Embryonic facial prominence (tissue), 1 donor: ENCODE results near the gene NPRL2.

Experiments used
- DNase-seq: peaks from one replicate; pipeline ENCODE4 v3.0.0-alpha.2; 2016; ENCODE audit errors: extremely low spot score

Gene NPRL2

DNA sequence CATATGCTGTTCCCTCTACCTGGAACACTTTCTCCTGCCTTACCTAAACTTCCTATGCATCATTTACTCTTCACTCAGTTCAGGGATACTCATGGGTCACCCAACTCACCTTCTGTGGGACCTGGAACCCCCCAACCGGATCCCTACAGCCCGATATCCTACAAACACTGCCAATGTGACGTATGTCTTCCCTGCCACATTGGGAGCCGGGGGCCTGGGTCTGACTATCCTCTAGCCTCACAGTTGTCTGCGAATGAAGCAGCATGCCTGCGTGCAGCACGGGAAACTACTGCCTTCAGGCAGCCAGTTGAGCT lies 405 bp downstream of the NPRL2 start:
- DNase-seq = no peak

DNA sequence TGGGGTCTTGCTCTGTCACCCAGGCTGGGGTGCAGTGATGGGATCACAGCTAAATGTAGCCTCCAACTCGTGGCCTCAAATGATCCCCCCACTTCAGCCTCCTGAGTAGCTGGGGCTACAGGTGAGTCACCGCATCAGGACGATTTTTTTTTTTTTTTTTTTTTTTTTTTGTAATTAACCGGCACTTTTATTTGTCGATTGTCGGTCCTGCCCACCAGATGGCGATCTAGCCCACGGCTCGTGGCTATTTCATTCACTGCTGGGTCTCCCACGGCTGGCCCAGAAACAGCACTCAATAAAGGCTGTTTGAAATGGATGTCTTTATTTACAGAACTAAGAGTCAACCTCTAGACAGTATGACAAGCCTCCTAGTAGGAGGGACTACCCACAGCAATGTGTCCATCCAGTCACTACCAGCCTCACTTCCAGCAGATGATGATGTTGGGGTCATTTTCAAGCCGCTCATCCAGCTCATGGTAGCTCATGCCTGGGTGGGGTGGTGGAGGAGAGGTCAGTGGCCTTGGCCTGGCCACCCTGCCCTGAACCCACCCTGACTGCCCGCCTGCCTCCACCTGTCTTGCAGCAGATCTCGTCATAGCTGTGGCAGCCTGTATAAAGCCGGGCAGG lies 3.3 kb downstream of the NPRL2 start:
- peak; percentile 42 for DNase-seq

DNA sequence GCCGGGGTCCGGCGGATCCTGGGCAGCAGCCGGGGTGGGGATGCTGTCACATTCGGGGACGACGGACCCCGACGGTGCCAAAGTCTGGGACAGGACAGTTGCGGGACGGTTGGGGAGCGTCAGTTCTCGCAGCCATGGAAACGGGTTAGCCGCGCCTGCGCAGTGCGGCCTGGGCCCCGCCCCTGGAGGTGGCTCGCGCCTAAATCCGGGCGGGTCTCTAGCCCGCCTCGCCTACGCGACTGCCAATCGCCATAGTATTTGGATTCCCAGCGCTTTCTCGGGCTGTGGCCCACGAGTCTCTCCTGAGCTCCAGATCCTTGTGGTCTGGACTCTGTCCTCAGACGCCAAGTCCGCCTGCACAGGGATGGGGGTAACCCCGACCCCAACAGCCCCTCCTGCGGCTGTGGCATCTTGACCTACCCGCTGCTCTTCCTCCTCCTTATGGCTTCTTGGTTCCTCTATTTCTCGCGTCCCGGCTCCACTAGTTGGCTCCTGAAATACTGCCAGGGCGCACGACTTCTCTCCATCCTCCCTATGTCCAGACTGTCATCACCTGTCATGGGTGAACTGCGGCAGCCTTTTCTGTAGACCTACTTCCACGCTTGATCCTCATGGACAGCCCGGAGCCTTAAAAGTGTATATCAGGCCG lies 4.9 kb downstream of the NPRL2 start, which contains the start of gene ZMYND10:
Gene ZMYND10, minus strand, starts transcription at position 147 of the 649 bp plus-strand sequence. CDS start 153 bp downstream, outside the sequence.
- DNase-seq = no peak

DNA sequence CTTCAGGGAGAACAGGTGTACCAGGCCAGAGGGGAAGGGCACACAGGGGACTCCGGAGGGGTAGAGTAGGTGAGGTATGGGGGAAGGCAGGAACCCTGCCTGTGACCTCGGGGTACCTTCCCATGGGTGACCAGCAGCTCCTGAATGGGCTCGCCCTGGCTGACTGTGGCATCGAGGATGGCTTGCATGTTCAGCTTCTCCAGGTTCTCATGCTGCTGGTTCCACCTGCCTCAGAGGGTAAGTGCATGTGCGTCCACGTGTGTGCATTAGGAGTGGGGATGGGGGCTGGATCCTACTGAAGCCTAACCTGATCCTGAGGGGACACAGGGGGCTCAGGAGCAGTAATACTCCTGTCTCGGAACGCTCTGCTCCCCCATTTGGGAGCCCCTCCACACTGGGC lies 5.6 kb downstream of the NPRL2 start:
- DNase-seq = no peak

DNA sequence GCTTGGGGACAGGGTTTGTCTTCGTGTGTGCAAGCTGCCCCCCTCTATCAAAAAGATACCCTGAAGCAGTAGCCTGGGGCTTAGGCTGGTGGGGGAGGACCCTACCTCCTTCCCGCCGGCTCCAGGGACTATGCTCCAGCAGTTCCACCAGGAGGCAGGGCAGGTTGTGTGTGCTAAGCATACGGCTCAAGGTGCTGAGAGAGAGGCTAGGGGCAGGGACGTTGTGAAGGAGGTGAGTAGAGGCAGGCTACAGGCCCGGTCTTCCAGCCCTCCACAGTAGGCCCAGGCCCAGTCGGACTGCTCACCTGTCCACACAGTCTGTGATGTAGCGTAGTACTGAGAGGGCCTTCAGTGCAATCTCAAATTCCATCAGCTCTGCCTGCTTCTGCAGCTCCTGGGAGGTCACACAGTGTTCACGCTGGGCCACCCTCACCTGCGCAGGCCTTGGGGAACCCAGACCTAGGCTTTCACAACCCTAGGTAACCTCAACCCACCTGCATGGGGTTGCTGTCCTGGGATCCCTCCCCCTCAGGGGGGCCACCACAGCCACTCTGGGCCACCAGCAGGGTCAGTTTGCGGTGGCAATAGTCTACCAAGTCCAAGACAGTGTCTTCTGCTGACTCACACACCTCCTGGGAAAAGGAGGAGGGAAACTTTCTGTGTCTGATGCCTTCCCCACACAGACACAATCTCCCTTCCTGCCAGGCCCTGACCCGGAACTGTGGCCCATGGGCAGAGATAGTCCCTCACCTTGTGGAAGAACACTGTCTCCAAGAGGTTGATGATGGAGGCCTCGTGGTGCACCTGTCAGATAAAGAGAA lies 7.6 kb downstream of the NPRL2 start:
- DNase-seq = no peak

DNA sequence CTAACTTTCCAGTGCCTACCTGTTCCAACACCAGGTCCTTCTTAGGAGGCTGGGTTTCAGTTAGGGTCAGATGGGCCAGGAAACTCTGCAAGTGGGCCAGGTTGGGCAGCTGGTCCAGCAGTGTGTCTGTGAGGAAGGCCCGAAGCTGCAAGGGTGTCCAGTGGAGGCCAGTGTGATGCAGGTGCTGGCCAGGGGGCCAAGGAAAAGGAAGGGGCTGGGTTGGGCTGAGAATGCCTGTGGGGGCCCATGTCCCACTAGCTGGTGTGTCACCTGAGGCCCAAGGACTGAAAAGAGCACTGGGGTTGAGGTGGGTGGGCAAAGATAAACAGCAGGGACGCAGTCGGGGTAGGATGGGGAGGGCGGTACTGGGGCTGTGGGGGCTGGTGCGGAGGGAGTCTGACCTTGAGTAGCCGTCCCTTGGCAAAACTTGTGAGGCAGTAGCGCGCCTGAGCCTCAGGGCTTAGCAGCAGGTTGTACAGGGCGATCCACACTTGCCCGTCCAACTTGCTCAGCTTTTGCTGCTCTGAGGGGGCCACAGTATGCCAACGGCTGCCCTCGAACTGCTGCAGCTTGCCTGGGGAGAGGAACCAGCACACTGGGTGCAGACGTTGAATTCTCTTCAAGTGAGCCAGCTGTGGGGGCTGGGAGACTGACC lies 8.5 kb downstream of the NPRL2 start:
- no peak for DNase-seq

DNA sequence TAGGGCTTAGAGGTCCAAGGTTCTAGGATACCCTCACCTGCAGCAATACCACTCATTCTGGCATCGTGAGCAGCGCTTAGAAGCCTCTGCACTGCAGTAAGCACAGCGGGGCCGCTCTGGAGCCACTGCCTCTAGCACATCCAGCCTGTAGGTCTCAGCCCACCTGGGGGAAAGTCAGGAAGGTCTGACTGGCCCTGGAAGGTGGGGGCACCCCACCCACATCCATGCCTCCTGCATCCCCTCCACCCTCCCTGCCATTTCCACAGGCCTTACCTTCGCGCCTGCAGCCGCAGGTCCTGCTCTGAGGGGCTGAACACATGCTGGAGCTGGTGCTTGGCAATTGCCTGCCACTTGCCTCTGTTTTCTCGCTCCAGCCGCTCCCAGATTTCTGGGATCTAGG lies 9.0 kb downstream of the NPRL2 start:
- DNase-seq = no peak

DNA sequence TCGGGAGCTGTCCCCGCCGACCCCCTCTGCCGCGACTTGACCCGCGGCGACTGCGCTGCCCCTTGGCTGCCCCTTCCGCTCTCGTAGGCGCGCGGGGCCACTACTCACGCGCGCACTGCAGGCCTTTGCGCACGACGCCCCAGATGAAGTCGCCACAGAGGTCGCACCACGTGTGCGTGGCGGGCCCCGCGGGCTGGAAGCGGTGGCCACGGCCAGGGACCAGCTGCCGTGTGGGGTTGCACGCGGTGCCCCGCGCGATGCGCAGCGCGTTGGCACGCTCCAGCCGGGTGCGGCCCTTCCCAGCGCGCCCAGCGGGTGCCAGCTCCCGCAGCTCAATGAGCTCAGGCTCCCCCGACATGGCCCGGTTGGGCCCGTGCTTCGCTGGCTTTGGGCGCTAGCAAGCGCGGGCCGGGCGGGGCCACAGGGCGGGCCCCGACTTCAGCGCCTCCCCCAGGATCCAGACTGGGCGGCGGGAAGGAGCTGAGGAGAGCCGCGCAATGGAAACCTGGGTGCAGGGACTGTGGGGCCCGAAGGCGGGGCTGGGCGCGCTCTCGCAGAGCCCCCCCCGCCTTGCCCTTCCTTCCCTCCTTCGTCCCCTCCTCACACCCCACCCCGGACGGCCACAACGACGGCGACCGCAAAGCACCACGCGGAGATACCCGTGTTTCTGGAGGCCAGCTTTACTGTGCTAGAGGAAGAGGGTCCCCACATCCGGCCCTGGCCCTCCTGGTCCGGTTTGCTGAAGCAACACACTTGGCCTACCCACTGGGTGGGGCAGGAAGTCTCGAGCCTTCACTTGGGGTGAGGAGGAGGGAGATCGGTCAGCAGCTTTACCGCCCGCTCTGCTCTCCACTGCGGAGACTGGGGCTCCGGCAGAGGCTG lies 9.9 kb downstream of the NPRL2 start, which contains the start of gene RASSF1:
Gene RASSF1, minus strand, starts transcription at position 389 of the 882 bp plus-strand sequence. Its CDS starts 31 bp downstream, at position 358.
- DNase-seq = no peak

DNA sequence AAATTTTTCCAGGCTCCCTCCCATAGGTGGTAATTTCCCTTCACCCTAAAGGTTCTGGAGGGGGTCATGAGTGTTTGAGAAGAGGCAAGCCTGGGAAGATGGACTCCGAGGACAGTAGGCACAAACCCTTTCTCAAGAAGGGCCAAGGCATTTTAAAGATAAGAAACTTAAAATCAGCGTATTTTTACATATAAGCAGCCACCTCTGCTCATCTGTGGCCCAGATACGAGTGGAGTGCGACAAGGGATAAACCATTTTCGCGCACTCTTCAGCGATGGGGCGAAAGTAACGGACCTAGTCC lies 10.5 kb downstream of the NPRL2 start:
- DNase-seq = no peak

DNA sequence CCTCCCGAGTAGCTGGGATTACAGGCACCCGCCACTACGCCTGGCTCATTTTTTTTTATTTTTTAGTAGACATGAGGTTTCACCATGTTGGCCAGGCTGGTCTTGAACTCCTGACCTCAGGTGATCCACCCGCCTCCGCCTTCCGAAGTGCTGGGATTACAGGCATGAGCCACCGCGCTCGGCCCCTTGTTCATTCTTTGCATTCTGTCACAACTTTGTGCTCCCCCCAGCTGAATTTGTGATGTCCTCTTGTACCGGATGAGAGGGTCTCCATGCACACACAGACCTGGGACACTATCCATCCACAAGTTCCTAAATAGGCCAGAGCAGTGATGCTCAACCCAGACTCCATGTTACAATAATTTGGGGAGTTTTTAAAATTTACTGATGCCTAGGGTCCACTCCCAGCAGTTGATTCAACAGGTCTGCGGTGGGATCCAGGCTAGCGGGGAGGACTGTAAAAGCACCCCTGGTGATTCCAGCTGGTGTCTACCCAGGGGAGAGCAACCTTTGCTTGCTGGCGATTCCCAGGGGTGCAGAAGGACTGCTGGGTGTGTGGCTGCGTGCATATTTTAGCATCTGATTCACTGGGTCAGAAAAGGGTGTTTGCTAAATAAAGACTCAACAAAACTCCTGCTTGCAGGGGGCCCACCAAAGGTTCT lies 11.0 kb downstream of the NPRL2 start:
- DNase-seq = no peak

DNA sequence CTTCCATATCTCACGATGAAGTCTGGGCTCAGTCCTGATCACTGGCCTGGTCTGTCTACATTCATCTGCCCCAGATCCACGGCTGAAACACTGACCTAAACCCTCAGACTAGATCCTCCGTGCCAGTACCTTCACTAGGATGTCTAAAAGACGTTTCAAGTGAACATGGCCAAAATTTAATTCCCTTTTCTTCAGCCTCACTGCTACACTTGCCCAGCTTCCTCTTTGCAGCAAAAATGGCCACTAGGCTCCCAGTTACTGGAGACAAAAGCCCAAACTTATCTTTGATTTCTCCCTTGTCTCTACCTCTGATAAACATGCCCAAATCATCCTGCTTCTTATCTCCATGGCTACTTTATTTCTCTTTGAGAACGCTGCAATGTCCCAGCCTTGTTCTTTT lies 11.6 kb downstream of the NPRL2 start:
- no peak for DNase-seq

DNA sequence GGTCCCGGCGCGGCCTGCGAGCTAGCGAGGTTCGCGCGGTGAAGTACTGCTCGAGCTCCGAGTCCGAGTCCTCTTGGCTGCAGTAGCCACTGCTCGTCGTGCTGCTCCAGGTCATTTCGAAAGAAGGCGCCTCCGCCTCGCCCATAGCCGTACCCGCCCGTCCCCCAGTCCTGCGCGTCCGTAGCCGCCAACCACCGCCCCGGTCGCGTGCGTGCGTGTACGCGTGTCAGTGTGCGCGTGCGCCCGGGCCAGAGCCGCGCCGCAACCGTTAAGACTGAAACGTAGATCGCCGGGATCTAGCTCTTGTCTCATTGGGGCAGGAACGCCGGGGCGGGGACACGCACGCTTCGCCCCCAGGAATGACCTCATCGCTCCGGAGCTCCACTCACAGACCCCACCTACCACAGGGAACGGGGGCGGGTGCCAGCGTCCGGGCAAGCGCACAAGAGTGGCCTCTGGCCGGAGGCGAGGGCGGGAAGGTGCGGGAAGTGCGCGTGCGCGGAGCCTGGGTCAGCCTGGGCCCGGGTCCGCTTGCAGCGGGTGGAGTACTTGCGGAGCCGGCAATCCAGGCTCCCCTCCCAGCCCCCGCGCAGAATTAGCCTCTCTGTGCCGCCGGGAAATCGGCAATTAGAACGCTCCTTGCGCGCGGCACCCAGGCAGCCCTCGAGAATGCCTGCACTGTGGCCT lies 13.3 kb downstream of the NPRL2 start:
- peak; percentile 96 for DNase-seq

DNA sequence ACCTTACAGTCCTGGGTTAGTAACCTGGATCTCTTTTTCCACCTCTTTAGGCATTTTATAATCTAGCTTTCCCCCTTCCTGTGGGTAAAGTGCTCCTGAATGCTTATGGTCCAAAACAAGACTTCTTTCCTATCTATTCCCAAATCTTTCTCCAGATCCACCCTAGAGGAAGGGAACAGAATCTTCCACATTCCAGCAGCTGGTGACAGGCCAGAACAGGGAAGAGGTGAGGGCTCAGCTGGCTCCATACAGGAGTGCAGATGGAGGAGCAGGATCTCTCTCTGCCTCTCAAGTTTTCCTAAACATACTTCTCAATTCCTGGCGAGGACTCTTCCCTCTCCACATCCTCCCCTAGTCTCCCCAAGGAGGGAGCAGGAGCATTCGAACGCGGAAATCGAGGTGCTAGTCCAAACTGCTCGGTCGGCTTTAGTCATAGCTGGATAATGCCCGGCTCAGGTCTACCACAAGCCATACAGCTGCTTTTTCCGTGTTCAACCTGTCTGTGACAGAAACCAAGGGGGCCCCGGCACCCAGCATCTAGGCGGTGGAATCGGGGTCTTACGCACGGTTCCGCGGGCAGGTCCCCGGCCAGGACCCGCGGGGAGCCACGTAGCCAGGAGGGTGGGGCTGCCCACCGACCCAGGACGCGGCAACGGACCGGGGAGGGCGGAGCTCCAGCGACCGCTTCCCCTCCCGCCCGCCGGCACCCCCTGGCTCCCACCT lies 14.0 kb downstream of the NPRL2 start:
- DNase-seq = no peak

DNA sequence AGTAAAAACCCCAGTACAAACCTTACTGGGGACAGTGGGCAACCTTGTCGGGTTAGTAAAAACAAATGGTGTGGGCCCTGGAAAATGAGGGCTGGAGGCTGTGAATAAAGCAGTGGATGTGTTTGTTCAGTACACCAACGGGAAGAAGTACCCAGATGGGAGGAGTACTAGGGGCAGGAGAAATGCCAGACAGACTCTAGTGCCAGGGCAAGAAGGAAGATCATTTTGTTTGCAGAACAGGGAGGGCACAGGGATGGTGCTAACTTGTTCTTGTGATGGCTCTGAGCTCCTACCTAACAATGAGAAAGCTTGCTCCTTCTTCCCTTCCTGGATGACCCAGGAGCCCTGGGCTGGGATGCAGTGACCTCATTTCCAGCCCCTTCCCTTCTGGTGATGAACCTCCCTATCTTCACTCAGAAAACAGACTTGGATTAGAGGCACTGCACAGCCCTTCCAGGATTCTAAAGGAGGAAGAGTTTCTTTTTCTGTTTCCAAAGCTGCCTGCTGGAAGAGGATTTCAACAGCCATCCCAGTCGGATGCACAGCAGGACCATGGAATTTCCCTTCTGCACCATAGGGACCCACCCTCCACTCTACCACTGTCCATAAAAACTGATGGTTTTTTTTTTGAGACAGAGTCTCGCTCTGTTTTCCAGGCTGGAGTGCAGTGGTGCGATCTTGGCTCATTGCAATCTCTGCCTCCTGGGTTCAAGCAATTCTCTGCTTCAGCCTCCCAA lies 16.1 kb downstream of the NPRL2 start:
- no peak for DNase-seq

DNA sequence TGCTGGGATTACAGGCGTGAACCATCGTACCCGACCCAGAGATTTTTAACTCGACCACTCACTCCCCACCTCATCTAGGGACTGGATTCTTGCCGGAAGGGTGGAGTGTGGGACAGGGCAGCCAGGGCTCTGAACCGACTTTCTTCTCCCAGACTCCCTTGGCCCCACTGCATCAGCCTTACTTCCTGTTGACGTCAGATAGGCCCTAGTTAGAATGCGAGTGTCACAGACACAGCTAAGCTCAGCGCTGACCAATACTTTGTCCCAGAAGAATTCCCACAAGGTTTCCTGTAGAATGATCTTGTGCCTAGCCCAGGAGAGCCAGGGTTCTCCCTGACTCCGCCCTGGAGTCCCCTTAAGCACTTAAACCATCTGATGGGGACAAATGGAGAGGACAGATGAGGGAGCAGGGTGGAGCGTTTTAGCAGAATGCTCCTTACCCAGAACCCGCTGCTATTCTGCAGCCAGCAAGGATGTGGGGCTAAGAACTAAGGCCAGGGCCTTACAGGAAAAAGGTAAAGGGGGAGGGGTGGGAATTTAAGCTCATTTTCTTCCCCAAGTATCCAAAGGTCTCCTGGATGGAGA lies 16.7 kb downstream of the NPRL2 start:
- DNase-seq = no peak

DNA sequence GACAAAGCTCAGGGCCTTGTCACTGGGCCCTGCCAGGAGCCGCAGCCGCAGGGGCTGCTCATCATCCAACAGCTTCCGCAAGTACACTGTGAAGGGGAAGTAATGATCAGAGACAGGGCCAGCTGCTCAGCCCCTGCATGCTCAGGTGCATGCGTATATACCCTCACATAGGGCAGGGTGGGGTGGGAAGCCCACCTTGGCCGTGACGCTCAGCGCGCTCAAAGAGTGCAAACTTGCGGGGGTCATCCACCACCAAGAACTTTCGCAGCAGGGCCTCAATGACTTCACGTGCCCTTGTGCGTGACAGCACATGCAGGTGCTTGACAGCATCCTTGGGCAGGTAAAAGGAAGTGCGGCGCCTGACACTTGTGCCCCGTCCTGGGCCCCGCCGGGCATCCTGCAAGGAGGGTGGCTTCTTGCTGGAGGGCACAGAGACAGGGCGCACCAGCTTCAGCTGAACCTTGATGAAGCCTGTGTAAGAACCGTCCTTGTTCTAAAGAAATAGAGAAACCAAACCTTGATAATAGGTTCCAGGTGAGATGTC lies 19.1 kb downstream of the NPRL2 start:
- DNase-seq = no peak

DNA sequence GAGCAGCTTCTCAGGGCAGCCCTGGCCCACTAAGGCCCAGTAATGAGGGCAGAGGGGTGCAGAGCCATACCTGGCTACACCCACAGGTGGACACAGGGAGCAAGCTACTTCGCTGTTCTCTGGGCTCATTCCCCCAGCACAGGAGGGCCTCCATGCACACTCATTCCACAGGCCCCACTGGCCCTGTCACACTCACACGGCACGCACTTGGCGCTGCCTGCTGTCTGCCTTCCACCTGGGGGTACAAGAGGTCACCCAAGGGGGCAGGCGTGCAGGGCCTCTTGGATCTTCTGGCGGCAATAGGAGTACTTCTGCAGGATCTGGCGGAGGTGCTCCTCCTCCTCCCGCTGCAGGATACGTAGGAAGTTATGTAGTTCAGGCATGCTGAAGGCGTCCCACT lies 20.2 kb downstream of the NPRL2 start:
- DNase-seq = no peak

DNA sequence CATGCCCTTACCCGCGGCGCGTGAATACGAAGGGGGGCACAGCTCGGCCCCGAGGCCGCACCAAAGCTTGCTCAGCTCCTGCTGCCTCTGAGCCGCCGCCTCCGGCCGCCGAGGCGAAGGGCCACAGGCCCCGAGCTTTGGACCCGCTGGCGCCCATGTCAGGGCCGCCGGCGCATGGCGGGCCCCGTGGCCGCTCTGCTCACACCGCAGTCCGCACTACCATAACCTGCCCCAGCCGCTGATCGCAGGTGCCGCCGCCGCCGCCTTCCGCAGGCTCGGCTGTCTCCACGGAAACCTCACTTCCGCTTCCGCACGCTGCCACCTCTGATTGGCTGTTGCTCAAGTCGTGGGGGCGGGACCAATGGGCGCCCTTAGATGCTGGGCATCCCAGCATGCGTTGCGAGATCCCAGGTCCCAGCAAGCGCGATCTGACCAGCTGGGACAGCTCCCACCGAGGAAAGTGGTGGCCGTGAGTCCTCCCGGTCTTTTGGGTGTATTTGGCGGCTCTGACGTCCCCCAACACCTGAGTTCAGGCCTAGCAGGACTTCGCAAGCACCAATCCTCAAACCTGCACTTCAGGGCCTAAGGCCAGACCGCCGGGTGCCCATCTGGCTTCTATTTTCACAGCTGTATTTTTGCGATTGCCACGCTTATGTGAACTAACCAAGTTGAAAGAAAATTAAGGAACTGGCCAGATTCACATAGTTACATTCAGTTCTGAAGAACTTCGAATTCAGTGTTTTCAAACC lies 22.5 kb downstream of the NPRL2 start, which contains the start of gene TUSC2:
Gene TUSC2, minus strand, starts transcription at position 281 of the 749 bp plus-strand sequence. Its CDS starts 124 bp downstream, at position 157.
- DNase-seq = peak; percentile 87
